GM18520 (cell line): ENCODE measurements around the gene COL25A1.

Source experiments
- ATAC-seq: cut with Tn5 transposase; IDR thresholded peaks from one replicate; pipeline ENCODE4 v1.9.1; 2021; ENCODE audit not compliant: unreplicated experiment

Gene COL25A1

GRCh38 chr4:109294006-109294405 lies 8.5 kb downstream of the COL25A1 start:
- peak; percentile 85 for ATAC-seq

GRCh38 chr4:109291707-109292238 lies 10.7 kb downstream of the COL25A1 start:
- ATAC-seq = no peak

GRCh38 chr4:109290918-109291317 lies 11.5 kb downstream of the COL25A1 start:
- ATAC-seq = no peak

GRCh38 chr4:109278594-109279031 lies 23.8 kb downstream of the COL25A1 start:
- ATAC-seq = peak; percentile 89

GRCh38 chr4:109276482-109277095 lies 25.9 kb downstream of the COL25A1 start:
- ATAC-seq = peak; percentile 77

- no peak for ATAC-seq
Measured at GRCh38 chr4:109275066-109275745, 27.3 kb downstream of the COL25A1 start.

GRCh38 chr4:109266891-109267290 lies 35.6 kb downstream of the COL25A1 start:
- ATAC-seq = no peak

GRCh38 chr4:109266236-109266635 lies 36.2 kb downstream of the COL25A1 start:
- ATAC-seq = no peak

- ATAC-seq = no peak
Measured at GRCh38 chr4:109263721-109264120, 38.7 kb downstream of the COL25A1 start.

GRCh38 chr4:109256818-109257217 lies 45.6 kb downstream of the COL25A1 start:
- no peak for ATAC-seq

GRCh38 chr4:109254845-109255244 lies 47.6 kb downstream of the COL25A1 start:
- ATAC-seq = no peak

- no peak for ATAC-seq
Measured at GRCh38 chr4:109251396-109251795, 51.1 kb downstream of the COL25A1 start.

- no peak for ATAC-seq
Measured at GRCh38 chr4:109248322-109248900, 54.0 kb downstream of the COL25A1 start.

GRCh38 chr4:109243871-109244270 lies 58.6 kb downstream of the COL25A1 start:
- ATAC-seq = no peak

- ATAC-seq = no peak
Measured at GRCh38 chr4:109238746-109239145, 63.7 kb downstream of the COL25A1 start.

GRCh38 chr4:109235683-109236082 lies 66.8 kb downstream of the COL25A1 start:
- no peak for ATAC-seq

- no peak for ATAC-seq
Measured at GRCh38 chr4:109234596-109234995, 67.9 kb downstream of the COL25A1 start.

- ATAC-seq = no peak
Measured at GRCh38 chr4:109233570-109233969, 68.9 kb downstream of the COL25A1 start.

GRCh38 chr4:109232681-109233080 lies 69.8 kb downstream of the COL25A1 start:
- ATAC-seq = no peak

- ATAC-seq = no peak
Measured at GRCh38 chr4:109231331-109231730, 71.1 kb downstream of the COL25A1 start.

- no peak for ATAC-seq
Measured at GRCh38 chr4:109229028-109229427, 73.4 kb downstream of the COL25A1 start.

- ATAC-seq = no peak
Measured at GRCh38 chr4:109218288-109218687, 84.2 kb downstream of the COL25A1 start.
